COLO829 (cell line): ENCODE data around the gene FAT3.

ENCODE experiments used
- DNase-seq: peaks from one replicate; pipeline ENCODE4 v3.0.0; 2012; ENCODE audit warnings: low spot score

FAT3 gene

GRCh38 chr11:92224407-92225124 is at the start of gene FAT3:
Gene FAT3 (plus strand): TSS chr11:92224818. CDS start chr11:92352113, 127,295 bp downstream.
- no peak for DNase-seq

GRCh38 chr11:92179017-92179670 is 45.5 kb upstream of the FAT3 start:
- no peak for DNase-seq

GRCh38 chr11:92180226-92180625 is 44.4 kb upstream of the FAT3 start:
- no peak for DNase-seq

- no peak for DNase-seq
Measured at GRCh38 chr11:92180664-92181251, 43.9 kb upstream of the FAT3 start.

- no peak for DNase-seq
Measured at GRCh38 chr11:92190535-92191206, 33.9 kb upstream of the FAT3 start.

- no peak for DNase-seq
Measured at GRCh38 chr11:92192141-92192540, 32.5 kb upstream of the FAT3 start.

- no peak for DNase-seq
Measured at GRCh38 chr11:92198268-92198667, 26.4 kb upstream of the FAT3 start.

- DNase-seq, result no peak
Measured at GRCh38 chr11:92199991-92200390, 24.6 kb upstream of the FAT3 start.

GRCh38 chr11:92204731-92205130 is 19.9 kb upstream of the FAT3 start:
- DNase-seq, result no peak

- DNase-seq, result no peak
Measured at GRCh38 chr11:92206441-92206840, 18.2 kb upstream of the FAT3 start.

GRCh38 chr11:92211576-92212167 is 12.9 kb upstream of the FAT3 start:
- DNase-seq, result no peak

- DNase-seq, result no peak
Measured at GRCh38 chr11:92212530-92212929, 12.1 kb upstream of the FAT3 start.

- DNase-seq, result no peak
Measured at GRCh38 chr11:92216789-92217188, 7.8 kb upstream of the FAT3 start.

GRCh38 chr11:92219476-92219875 is 5.1 kb upstream of the FAT3 start:
- no peak for DNase-seq

GRCh38 chr11:92222701-92223100 is 1.9 kb upstream of the FAT3 start:
- no peak for DNase-seq

- DNase-seq, result no peak
Measured at GRCh38 chr11:92224054-92224406, 588 bp upstream of the FAT3 start.

GRCh38 chr11:92225125-92225567 is 528 bp downstream of the FAT3 start:
- no peak for DNase-seq

GRCh38 chr11:92225568-92226330 is 1.1 kb downstream of the FAT3 start:
- no peak for DNase-seq

GRCh38 chr11:92226331-92227229 is 2.0 kb downstream of the FAT3 start:
- no peak for DNase-seq

GRCh38 chr11:92227230-92227814 is 2.7 kb downstream of the FAT3 start:
- DNase-seq, result no peak
